ENCODE results near the gene GPBAR1.

GPBAR1 gene, protein sequence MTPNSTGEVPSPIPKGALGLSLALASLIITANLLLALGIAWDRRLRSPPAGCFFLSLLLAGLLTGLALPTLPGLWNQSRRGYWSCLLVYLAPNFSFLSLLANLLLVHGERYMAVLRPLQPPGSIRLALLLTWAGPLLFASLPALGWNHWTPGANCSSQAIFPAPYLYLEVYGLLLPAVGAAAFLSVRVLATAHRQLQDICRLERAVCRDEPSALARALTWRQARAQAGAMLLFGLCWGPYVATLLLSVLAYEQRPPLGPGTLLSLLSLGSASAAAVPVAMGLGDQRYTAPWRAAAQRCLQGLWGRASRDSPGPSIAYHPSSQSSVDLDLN

DNA sequence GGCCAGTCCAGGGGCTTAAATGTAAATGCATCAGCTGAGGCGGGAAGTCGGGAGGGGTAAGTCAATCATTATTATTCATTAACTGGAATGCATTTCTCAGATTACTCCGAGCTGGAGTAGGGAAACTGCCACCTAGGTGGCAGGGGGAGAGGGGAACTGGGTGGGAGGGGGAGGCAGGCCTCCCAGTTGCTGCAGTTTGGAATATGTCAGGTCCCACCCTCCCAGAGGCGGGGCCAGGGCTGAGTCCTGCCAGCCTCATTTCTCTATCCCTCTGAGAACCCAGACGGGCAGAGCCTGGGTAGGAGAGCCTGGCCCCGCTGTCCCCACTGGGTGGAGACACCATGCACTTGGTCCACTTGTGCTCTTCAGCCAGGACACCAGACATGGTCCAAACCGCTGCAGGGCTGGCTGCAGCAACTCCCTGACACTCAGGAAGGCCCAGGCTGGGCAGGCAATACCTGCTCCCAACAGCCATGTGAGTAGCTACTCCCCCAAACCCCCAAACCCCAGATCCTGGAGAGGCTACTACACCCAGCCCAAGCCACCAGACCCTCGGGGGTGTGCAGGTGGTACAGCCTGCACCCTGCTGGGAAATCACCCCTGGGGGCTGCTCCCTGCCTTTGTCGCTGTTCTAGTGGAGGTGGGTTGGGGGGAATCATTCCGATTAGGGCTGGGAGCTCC, at the start of gene GPBAR1:
TSS of gene GPBAR1 (plus strand) at position 274 of the 681 bp plus-strand sequence. CDS start 1,710 bp downstream, outside the sequence.
- no peak for DNase-seq (ENCODE audit: low read depth in 2 of 2)

DNA sequence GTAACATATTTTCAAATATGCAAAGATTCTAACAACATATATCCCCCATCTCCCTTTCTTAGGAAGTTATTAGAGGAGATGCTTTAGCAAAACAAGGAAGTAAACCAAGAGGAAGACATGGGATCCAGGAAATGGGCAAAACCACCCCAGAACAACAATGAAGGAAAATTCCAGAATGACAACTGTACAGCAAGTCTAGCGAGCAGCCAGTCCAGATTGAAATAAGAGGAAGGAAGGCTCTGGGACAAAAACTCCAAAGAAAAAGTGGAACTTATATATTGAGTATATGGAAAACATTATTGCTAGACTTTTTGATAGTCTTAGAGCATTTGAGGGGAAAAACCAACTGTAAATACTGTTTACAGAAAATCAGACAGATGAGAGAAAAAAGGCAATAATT, 46.7 kb upstream of the GPBAR1 start:
- DNase-seq (ENCODE audit: low read depth in 2 of 2): no peak

DNA sequence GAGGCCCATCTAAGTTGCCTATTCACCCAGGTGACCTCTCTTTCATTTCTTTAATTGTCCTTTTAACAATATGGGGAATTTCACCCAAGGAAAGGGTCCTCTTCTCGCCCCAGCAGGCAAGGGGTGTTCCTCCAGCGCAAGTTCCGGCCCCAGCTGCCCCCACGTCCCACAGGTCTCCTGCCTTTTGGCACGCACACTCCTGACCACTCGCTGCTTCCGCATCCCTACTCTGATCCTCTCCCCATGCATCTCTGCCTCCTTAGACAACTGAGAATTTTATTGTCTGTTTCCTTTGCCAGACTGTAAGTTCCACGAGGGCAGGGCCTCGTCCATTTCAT, 44.5 kb upstream of the GPBAR1 start:
- no peak for DNase-seq (ENCODE audit: low read depth in 2 of 2)

DNA sequence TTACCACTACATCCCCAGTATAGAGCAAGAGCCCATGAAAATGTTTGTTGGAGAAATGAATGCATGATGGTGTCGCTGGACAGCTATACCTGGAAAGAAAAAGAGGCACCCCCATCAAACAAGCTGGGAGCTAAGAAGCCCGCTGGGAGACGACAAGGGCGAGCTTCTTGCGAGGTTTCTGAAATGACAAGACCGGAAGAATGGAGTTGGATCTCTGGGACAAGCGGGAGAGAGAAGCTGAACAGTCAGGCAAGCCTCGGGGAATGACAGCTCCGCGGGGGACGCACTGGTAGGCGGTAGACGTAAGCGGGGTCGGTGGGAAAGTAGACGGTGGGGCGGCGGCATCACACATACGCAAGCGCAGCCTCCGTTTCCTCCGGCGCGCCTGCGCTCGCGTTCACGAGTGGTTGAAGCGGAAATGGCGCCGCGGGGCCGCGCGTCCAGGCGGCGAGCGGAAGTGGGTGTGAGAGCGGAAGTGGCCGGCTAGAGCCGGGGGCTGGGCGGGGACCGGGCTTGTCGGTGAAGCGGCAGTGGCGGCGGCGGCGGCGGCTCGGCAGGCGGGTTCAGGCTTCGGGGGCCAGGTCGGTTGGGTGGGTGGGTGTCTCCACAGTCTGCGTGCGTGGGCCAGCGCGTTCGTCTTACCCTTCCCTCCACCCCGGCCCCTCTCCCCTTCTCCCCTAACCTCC, 44.0 kb upstream of the GPBAR1 start, which contains the start of gene ARPC2:
TSS of gene ARPC2 (plus strand) at position 516 of the 686 bp plus-strand sequence. CDS start 282 bp downstream, outside the sequence.
- peak; percentile 86 to 95 for DNase-seq (ENCODE audit: low read depth in 2 of 2)

DNA sequence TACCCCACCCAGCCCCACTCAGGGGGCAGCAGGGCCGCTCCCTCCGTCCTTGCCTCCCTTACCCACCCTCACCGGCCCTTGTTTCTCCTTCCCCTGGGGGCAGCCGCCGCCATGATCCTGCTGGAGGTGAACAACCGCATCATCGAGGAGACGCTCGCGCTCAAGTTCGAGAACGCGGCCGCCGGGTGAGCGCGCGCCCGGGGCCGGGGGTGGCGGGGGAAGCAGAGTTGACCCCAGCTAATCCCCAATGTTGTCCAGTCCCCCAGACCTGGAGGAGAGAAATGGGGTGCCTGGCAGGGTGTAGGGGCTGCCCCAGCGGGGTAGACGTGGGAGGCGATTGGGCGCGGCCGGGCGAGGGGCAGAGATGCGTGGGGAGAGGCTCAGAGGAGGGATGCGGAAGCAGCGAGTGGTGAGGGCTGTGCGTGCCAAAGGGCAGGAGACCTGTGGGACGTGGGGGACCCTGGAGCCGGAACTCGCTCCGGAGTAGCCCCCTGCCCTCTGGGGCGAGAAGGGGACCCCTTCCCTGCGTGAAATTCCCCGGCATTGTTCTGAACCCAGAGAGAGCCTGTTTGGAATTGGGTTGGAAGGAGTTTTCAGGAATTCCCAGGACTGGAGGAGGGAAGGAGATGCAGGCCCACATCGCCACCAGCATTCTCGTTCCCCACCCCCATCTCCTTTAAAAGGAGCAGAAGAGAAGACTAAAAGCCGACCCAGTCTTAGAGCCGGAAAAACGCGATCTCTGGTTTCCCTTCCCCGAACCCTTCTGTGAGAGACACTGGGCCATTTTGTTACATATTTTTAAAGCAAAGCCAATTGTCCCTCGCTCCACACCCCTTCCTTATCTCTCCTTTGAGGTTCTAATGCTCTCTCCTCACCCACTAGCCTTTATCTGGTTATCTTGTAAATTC, 43.2 kb upstream of the GPBAR1 start:
- peak; percentile 70 to 78 for DNase-seq (ENCODE audit: low read depth in 2 of 2)

DNA sequence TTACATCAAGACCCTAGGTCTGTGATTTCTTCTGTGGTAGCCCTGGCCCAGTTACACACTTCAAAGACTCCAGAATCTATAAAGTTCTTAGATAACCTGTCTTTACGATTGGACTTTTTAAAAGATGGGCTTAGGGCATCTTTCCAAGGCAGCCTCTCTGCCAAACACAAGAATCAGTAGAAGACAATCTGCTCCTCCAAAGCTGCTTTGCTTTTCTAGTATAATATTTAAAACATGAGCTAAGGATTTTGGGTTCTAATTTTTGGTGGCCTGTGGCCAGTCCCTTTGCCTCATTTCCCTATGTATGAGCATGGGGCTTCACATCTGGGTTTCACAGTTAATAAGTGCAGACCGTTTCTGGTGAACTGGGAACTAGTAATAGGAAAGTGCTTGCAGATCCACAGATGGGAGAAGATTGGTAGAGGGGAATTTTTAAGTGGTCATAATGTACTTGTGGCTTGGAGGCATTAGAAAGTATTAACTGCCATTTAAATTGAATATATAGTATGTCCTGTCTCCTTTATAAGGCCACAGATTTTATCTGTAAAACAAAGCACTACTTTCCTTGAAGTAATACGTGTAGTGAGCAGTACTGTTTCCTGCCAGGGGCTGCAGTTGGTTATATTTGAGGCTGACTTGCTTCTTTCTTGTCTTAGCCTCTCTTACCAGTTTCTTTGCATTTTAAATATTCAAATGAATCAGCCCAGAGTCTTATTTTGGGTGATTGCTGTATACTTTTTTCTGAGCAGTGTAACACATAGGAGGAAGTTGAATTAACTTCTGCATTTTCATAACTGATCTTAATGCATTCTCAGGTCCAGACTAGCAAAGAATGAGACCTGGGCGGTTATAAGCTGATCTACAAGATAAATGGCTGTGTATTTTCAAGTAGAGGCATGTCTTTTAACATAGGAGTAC, 42.3 kb upstream of the GPBAR1 start:
- DNase-seq (ENCODE audit: low read depth in 2 of 2): no peak

DNA sequence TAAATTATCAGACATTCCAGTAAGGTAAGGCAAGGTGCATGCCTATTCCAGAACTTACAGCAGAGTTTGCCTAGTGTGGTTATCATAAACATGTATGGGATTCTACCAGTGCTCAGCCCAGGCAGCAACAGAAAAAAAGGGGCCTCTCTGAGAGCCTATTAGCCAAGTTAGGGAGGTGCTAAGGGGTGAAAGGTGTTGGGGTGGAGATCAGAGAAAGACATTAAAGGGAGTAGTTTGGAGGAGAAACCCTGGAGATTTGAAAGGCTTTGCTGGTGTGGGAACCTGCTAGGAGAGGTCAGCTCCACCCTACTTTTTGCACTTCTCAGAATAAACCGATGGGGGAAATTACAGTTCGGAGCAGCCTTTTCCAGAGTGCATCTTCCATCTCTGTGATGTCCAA, 40.9 kb upstream of the GPBAR1 start:
- no peak for DNase-seq (ENCODE audit: low read depth in 2 of 2)

DNA sequence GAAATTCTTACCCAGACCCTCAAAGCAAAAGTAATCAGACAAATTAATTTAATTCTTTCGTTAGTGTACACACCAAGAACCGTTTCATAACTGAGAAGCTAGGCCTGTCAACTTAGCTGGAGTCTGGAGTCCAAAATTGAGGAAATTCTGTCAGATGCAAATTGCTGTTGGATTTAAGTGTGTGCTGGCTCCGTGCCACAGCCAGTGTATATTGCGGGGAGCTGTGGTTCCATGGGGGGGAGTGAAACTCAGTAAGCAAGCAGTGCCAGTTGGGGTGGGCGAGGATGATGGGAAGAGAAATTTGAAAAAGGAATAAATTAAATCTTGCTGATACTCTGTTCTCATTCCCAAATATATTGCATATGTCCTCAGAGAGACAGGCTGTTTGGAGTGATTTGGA, 39.8 kb upstream of the GPBAR1 start:
- no peak for DNase-seq (ENCODE audit: low read depth in 2 of 2)

DNA sequence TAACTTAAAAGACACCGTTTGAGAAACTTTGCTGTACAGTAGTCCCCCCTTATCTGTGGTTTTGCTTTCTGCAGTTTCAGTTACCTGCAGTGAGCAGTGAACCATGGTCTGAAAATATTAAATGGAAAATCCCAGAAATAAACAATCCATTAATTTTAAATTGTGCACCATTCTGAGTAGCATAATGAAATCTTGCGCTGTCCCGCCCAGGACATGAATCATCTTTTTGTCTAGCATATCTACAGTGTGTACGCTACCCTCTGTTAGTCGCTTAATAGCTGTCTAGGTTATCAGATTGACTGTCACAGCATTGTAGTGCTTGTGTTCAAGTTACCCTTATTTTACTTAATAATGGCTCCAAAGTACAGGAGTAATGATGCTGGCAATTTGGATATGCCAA, 37.8 kb upstream of the GPBAR1 start:
- peak; percentile 12 for DNase-seq (ENCODE audit: low read depth in 2 of 2)

DNA sequence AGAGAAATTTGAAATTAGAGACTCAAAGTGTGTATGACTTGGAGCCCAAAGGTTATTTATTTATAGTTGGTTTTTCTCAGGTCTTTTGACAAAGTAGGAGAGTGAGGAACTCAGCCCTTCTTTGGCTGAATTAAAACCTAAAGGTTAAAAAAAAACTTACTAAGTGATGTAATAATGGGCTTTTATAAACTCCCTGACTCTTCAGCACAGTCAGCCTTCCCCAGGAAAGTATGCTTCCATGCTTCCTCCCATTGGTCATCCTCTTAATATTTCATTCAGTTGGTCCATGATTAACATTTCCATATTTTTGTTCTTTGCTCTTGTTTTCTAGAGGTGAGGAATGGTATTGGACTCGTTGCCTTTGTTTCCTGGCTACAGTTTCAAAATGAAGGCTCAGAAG, 36.6 kb upstream of the GPBAR1 start:
- DNase-seq (ENCODE audit: low read depth in 2 of 2): no peak

DNA sequence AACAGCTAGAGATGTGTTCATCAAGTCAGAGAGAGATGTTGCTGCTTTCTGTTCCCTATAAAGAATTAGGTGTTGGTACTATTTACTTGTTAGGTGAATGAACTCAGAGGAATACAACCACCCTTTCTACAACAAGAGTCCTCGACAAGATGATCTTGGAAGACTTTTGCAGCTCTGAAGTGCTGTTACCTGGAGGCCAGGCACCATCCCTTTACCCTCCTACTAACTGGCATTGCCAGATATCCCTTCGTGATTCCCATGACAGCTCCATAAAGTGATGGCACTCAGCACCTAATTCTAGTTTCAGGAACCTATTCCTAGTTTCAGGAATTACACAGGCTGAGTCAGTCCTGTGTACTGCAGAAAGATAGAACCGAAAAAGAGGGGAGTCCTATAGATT, 33.9 kb upstream of the GPBAR1 start:
- no peak for DNase-seq (ENCODE audit: low read depth in 2 of 2)

DNA sequence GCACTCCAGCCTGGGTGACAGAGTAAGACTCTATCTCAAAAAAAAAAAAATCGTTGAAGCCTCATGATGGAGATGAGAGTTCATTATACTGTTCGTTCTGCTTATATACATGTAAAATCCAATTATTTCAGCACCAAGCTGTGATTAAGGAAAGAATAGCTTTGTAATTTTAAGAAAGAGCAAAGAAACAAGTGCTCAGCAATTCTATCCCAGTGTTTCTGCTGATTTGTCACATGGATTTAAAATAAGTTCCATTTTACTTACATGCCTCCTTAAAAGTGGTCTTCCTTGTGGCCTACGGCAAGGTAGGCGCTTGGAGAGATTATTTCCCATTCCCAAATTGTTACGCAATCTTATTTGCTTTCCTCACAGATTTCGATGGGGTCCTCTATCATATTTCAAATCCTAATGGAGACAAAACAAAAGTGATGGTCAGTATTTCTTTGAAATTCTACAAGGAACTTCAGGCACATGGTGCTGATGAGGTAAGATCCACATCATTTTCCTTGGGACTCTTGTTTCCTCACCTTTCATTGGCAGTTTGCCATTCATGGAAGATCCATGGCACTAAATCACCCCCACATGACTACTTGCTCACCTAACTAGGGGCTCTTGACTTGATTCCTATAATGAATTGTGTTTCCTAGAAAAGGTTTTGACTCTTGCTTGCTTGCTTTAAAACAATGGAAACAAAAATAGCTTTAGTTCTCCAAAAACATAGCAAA, 32.3 kb upstream of the GPBAR1 start:
- DNase-seq (ENCODE audit: low read depth in 2 of 2): no peak

DNA sequence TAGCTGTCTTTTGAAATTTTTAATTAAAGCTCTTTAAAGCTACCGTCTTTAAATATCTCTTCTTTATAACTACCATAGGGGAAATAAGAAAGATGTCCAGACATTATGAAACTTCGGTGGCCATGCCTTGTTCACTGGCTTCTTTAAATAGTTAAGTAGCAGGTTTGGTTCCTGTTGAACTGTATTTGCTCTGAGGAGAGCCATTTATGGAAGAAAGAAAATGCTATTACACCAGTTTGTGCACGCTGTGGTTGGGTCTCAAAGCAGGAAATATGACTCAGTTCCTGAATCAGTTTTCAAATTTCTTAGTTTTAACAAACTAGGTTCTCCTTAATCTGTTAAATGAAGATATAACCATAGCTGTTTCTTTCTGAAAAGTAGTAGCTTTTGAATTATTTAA, 31.6 kb upstream of the GPBAR1 start:
- DNase-seq (ENCODE audit: low read depth in 2 of 2): peak; percentile 21 to 39

DNA sequence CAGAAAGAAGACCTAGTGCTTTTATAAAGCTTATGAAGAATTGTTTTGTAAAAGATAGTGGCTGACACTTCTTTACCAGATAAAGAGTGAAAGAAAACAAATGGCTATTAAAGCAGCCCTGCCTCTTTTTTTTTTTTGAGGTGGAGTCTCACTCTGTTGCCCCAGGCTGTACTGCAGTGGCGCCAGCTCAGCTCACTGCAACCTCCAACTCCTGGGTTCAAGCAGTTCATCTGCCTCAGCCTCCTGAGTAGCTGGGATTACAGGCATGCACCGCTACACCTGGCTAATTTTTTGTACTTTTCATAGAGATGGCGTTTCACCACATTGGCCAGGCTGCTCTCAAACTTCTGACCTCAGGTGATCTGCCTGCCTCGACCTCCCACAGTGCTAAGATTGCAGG, 31.0 kb upstream of the GPBAR1 start:
- DNase-seq (ENCODE audit: low read depth in 2 of 2): no peak

DNA sequence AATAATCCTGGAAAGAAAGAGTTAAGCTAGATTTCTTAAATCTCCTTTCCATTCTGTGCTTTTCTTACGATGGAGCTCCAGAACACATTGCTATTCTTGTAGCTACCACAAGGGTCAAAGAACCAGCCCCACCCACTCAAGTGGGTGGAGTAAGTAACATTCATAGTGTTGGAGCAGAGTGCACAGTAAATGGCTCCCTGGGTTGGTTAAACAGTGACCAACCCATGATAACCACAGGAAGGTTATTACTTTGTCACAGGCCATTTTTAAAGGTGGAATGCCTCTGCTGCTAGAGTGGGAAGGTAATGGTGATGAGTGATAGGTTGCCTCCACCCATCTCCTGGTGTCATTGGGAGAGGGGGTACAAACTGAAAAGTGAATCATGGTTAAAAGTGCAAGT, 29.9 kb upstream of the GPBAR1 start:
- peak in 1 of 2 donors; percentile 10 for DNase-seq (ENCODE audit: low read depth in 2 of 2)

DNA sequence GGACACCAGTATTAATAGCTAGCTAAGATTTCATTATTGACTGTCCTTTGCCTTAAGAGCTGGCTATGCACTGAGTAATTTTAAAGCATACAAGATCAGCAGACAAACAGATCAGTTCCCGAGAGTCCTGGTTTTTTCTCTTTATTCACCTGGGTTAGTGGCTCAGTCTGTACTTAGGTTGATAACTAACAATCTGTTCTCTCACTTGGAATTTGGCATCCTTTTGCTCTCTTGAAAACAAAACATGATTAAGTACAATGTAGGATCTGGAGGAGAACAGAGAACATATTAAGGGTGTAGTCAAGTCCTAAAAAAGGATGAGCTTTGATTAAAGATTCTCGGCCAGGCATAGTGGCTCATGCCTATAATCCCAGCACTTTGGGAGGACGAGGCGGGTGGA, 27.3 kb upstream of the GPBAR1 start:
- no peak for DNase-seq (ENCODE audit: low read depth in 2 of 2)

DNA sequence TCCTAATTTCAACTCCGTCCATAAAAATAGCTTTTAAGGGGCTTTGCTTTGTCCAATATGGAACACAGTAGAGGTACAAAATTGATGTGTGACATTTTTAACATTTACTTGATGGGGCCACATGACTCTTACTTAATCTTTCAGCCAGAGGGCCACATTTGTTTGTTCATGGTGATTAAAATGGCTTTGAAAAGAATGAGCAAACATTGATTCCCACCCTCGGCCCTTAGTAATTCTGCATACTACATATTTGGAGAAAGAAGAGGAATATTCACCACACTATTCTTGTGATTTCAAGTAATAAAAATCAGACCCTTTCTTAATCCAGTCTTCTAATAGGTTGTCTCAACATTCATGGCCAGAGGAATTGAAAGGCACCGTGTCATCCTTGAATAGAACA, 26.3 kb upstream of the GPBAR1 start:
- no peak for DNase-seq (ENCODE audit: low read depth in 2 of 2)

DNA sequence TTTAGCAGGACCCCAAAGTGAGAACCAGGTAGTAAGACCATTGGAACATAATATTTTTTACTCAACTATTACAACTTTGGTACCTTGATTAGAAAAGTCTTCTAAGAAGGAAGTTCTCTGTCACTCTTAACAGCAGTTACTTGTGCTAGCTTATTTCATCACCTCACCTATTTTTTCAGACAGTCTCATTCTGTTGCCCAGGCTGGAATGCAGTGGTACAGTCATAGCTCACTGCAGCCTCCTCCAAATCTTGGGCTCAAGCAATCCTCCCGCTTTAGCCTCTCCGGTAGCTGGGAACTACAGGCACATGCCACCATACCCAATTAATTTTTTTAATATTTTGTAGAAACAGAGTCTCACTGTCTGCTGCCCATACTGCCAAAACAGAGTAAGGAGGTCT, 25.8 kb upstream of the GPBAR1 start:
- DNase-seq (ENCODE audit: low read depth in 2 of 2): no peak

DNA sequence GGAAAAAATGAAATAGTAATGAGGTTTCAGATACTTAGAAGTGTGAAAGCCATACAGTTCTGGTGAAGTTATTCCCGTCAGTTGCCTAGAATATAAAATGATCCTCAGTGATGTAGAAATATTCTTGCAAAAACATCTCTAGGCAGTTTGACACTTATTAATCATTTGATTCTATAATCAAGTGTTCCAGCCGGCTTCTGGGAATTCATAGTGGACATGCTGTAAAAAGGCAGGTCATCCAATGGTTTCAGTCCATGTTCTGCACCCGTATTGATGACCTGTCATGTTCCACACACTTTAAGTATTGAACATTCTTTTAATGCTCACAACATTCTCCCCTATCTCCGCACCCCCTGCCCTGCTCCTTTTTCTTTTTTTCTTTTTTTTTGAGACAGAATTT, 24.0 kb upstream of the GPBAR1 start:
- no peak for DNase-seq (ENCODE audit: low read depth in 2 of 2)

DNA sequence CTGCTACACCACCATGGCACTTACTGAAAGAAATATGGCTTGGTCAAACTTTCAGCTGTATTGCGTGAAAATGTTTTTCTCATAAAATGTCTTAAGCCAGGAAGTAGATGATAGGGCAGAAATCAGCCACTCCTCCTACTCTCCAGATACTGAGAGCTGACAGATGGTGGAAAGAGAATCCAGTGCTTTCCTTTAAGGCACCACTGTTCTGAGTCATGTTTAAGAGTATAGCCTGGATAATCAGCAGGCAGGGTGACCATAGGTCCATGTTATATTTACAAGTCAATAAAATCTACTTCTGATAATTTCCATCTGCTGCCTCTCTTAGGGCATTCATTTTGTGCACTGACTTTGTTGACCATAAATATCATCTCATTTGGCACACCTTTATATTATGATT, 21.9 kb upstream of the GPBAR1 start:
- DNase-seq (ENCODE audit: low read depth in 2 of 2): no peak

Data from stimulated activated CD8-positive, alpha-beta memory T cell treated with anti-CD3 and anti-CD28 coated beads, Interleukin-7, amount 100 ng/mL, for 4 hours (primary cell).